Stimulated activated CD4-positive, alpha-beta T cell treated with anti-CD3 and anti-CD28 coated beads, TNF-alpha, amount 100 ng/mL, for 24 hours (primary cell): ENCODE measurements around the gene HES6.

ENCODE experiments used
- DNase-seq, 3 experiments: peaks; one replicate each; pipeline ENCODE4 v3.0.0-alpha.2; 2020; ENCODE audit warnings: low read depth in 3 of 3

HES6 gene

DNA sequence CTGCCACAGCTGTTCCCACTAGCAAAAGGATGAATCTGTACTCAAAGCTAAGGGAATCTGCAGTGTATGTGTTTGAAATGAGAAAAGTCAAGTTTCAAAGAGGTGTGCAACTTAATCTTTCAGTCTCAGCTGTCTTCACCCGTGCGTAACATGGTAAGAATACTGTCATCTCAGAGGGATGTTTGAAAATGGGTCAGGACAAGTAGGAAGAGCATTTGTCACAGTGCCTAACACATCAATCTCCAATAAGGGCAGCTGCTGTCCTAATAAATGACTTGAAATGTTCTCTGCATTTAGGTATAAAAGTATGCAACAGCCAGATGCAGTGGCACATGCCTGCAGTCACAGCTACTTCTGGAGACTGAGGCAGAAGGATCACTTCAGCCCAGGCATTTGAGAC lies 49.4 kb downstream of the HES6 start:
- no peak for DNase-seq
